CD14-positive monocyte (primary cell): ENCODE data around the gene ERO1B. TPM values are rescaled to one million over a fixed set of nuclear protein-coding genes. Genes with fewer than 3 reads are reported as not detected.

Source experiments
- DNase-seq, 3 donors: peaks; one replicate each; pipeline ENCODE4 v3.0.0-alpha.2; 2011 to 2022
- H2AFZ ChIP-seq: 2 replicates; pipeline ENCODE4 v1.6.0; 2012; ENCODE audit warnings: mild to moderate bottlenecking, low read depth, low read length, inconsistent platforms; ENCODE audit not compliant: insufficient read depth, poor library complexity, severe bottlenecking
- H3K27ac ChIP-seq, 2 donors: 1 replicate in 1 of 2; 2 replicates in 1 of 2; pipeline ENCODE4 v1.5.1; 2012 to 2013; ENCODE audit warnings: low read length in 2 of 2, control low read depth in 1 of 2, inconsistent platforms in 1 of 2, low read depth in 1 of 2, mild to moderate bottlenecking in 1 of 2
- H3K27me3 ChIP-seq, 2 donors: one replicate each; pipeline versions ENCODE4 v1.6.0 to v1.6.1; 2011 to 2013; ENCODE audit warnings: low read length in 2 of 2; ENCODE audit not compliant: control insufficient read depth in 2 of 2, insufficient read depth in 2 of 2
- H3K36me3 ChIP-seq, 2 donors: replicated peaks in 1 of 2; 1 replicate in 1 of 2; 2 replicates in 1 of 2; pipeline versions ENCODE4 v1.5.1 to v1.6.1; 2012 to 2013; ENCODE audit warnings: low read length in 2 of 2, control low read depth in 1 of 2, inconsistent platforms in 1 of 2, mild to moderate bottlenecking in 1 of 2; ENCODE audit not compliant: insufficient read depth in 2 of 2, control insufficient read depth in 1 of 2
- H3K4me1 ChIP-seq, 2 donors: 1 replicate in 1 of 2; 2 replicates in 1 of 2; pipeline versions ENCODE4 v1.5.1 to v1.6.1; 2012 to 2013; ENCODE audit warnings: low read length in 2 of 2, control low read depth in 1 of 2, inconsistent platforms in 1 of 2, mild to moderate bottlenecking in 1 of 2, moderate library complexity in 1 of 2; ENCODE audit not compliant: insufficient read depth in 2 of 2, control insufficient read depth in 1 of 2
- H3K4me2 ChIP-seq: replicated peaks from 2 replicates; pipeline ENCODE3; 2012; ENCODE audit warnings: low read length, moderate library complexity, mild to moderate bottlenecking; ENCODE audit not compliant: poor library complexity, severe bottlenecking; ENCODE audit errors: extremely low read depth
- H3K4me3 ChIP-seq, 3 experiments: fragments of 200-600 bp in 1 of 3; sonication (generic) in 1 of 3; replicated peaks in 1 of 3; 1 replicate in 2 of 3; 2 replicates in 1 of 3; pipeline ENCODE4 v1.5.1; 2011 to 2013; ENCODE audit warnings: low read length in 3 of 3, mild to moderate bottlenecking in 3 of 3, control low read depth in 2 of 3, low read depth in 2 of 3, inconsistent platforms in 1 of 3, moderate library complexity in 1 of 3
- H3K79me2 ChIP-seq: 2 replicates; pipeline ENCODE4 v1.6.0; 2012; ENCODE audit warnings: mild to moderate bottlenecking, control low read depth, inconsistent platforms, low read length, moderate library complexity; ENCODE audit not compliant: insufficient read depth
- H3K9ac ChIP-seq: 2 replicates; pipeline ENCODE4 v1.6.0; 2017; ENCODE audit warnings: low read length, mild to moderate bottlenecking; ENCODE audit not compliant: insufficient read depth, poor library complexity, severe bottlenecking
- H3K9me3 ChIP-seq, 2 donors: replicated peaks in 1 of 2; 1 replicate in 1 of 2; 2 replicates in 1 of 2; pipeline versions ENCODE4 v1.5.1 to v1.6.1; 2012 to 2013; ENCODE audit warnings: low read length in 2 of 2, control low read depth in 1 of 2; ENCODE audit not compliant: control insufficient read depth in 1 of 2, insufficient read depth in 1 of 2
- H4K20me1 ChIP-seq: 2 replicates; pipeline ENCODE4 v1.6.0; 2012; ENCODE audit warnings: mild to moderate bottlenecking, low read length, control low read depth, moderate library complexity; ENCODE audit not compliant: insufficient read depth
- H3K27ac Mint-ChIP-seq, 7 donors: one replicate each; pipeline ENCODE4 v1.8.0; 2020; ENCODE audit warnings: mild to moderate bottlenecking in 7 of 7, mixed read lengths in 7 of 7, moderate library complexity in 6 of 7, inconsistent platforms in 2 of 7
- H3K27me3 Mint-ChIP-seq, 3 donors: one replicate each; pipeline ENCODE4 v1.8.0; 2021 to 2022; ENCODE audit warnings: low read depth in 3 of 3, mild to moderate bottlenecking in 3 of 3, mixed read lengths in 3 of 3, moderate library complexity in 3 of 3, inconsistent platforms in 1 of 3
- H3K36me3 Mint-ChIP-seq, 2 donors: one replicate each; pipeline ENCODE4 v1.8.0; 2020; ENCODE audit warnings: mixed read lengths in 2 of 2, inconsistent platforms in 1 of 2, mild to moderate bottlenecking in 1 of 2
- H3K4me1 Mint-ChIP-seq: one replicate; pipeline ENCODE4 v1.8.0; 2020; ENCODE audit warnings: mild to moderate bottlenecking, mixed read lengths
- H3K4me3 Mint-ChIP-seq, 2 donors: one replicate each; pipeline ENCODE4 v1.8.0; 2020; ENCODE audit warnings: mild to moderate bottlenecking in 2 of 2, mixed read lengths in 2 of 2, moderate library complexity in 1 of 2
- H3K9me3 Mint-ChIP-seq, 7 donors: one replicate each; pipeline ENCODE4 v1.8.0; 2020 to 2022; ENCODE audit warnings: mixed read lengths in 7 of 7, mild to moderate bottlenecking in 6 of 7, moderate library complexity in 6 of 7, inconsistent platforms in 2 of 7
- WGBS: methylation state at CpG from one replicate; pipeline ENCODE4 v1.1.5; 2013; ENCODE audit warnings: missing lambda C conversion rate; ENCODE audit not compliant: insufficient coverage; 5-methylcytosine and 5-hydroxymethylcytosine counted together
- intact Hi-C, 2 donors: fragments of 100-400 bp; cut with micrococcal nuclease; formaldehyde crosslinking; loops; one replicate each; pipeline versions ENCODE4 v1.15.0 to v1.15.1; 2023
- polyA plus RNA-seq, 3 donors: library from polyadenylated mRNA; depleted of rRNA in 1 of 3; unstranded in 2 of 3; stranded (reverse) in 1 of 3; fragments of 300-500 nt in 2 of 3; fragments of >200 nt in 1 of 3; fragmentation: Illumina TruSeq in 2 of 3; gene quantifications; 1 replicate in 2 of 3; 2 replicates in 1 of 3; pipeline ENCODE4 v1.2.3, GENCODE V29; 2012 to 2021
- TF ChIP-seq, protein P1 (sequence below): fragments of 200-600 bp; IDR thresholded peaks from one replicate; pipeline ENCODE4 v1.8.0; 2022; ENCODE audit warnings: antibody characterized with exemption, mild to moderate bottlenecking

Gene ERO1B
- polyA plus RNA-seq, 3 donors, result 2.7 to 4.2 (median 3.2) TPM

DNA sequence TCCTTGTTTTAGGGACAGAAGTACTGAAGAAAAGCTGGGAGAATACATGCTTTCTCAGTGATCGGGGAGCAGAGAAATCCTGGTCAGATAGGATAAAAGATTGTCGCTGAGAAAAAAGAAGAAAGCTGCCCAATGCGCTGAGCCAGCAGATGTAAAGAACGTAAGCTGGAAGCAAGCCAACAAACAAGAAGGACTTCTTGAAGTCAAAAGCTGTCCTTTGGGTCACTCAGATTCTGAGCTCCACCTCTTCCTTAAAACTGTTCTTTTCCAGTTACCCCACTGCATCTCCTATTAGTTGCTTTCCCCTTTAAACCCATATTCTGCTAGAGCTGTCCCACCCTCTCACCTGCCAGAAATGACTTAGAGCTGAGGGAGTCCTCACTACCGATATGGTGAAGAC is 74.6 kb downstream of the ERO1B start:
- Histone ChIP-seq H3K4me1 (no peaks in the 10 kb centered on the region), H3K9ac (no peak overlapping the region), H3K4me2 (no peak overlapping the region), H2AFZ (no peak overlapping the region), H3K36me3 (peaks cover 39 to 84% of the 10 kb centered on the region in 2 donors), H3K79me2 (no peaks in the 10 kb centered on the region), H4K20me1 (no peaks in the 10 kb centered on the region), H3K27ac (peak overlapping the region in 1 of 2 donors; percentile 46), H3K9me3 (peaks cover 6 to 9% of the 10 kb centered on the region in 2 donors), H3K4me3 (no peak overlapping the region), H3K27me3 (no peaks in the 10 kb centered on the region)
- WGBS, result 93% methylated on average over 3 of the region's 5 CpGs
- Mint-ChIP-seq H3K4me1 (peaks cover 10% of the 10 kb centered on the region), H3K27ac (peak overlapping the region in 1 of 7 donors; percentile 3), H3K36me3 (peaks cover 62 to 70% of the 10 kb centered on the region in 2 donors), H3K27me3 (no peaks in the 10 kb centered on the region), H3K9me3 (peaks cover 5 to 19% (median 14%) of the 10 kb centered on the region in 7 donors), H3K4me3 (no peak overlapping the region)
- intact Hi-C loops, result no loop called here
- TF ChIP-seq, protein P1, sequence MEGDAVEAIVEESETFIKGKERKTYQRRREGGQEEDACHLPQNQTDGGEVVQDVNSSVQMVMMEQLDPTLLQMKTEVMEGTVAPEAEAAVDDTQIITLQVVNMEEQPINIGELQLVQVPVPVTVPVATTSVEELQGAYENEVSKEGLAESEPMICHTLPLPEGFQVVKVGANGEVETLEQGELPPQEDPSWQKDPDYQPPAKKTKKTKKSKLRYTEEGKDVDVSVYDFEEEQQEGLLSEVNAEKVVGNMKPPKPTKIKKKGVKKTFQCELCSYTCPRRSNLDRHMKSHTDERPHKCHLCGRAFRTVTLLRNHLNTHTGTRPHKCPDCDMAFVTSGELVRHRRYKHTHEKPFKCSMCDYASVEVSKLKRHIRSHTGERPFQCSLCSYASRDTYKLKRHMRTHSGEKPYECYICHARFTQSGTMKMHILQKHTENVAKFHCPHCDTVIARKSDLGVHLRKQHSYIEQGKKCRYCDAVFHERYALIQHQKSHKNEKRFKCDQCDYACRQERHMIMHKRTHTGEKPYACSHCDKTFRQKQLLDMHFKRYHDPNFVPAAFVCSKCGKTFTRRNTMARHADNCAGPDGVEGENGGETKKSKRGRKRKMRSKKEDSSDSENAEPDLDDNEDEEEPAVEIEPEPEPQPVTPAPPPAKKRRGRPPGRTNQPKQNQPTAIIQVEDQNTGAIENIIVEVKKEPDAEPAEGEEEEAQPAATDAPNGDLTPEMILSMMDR, result no peak
- DNase-seq, result no peak

- TF ChIP-seq, protein P1, result no peak
- H3K4me1 ChIP-seq, result no peaks in the 10 kb centered on the region
- no peak overlapping the region for H3K4me3 Mint-ChIP-seq
- H3K36me3 ChIP-seq, result peaks cover 43 to 85% of the 10 kb centered on the region in 2 donors
- no peaks in the 10 kb centered on the region for H3K27me3 ChIP-seq
- peak in 1 of 3 donors; percentile 14 for DNase-seq
- peak overlapping the region in 1 of 2 donors; percentile 46 for H3K27ac ChIP-seq
- 7% methylated on average over 2 of the region's 4 CpGs for WGBS
- no peak overlapping the region for H3K9ac ChIP-seq
- no peak overlapping the region for H2AFZ ChIP-seq
- peaks cover 8 to 22% (median 20%) of the 10 kb centered on the region in 7 donors for H3K9me3 Mint-ChIP-seq
- no peaks in the 10 kb centered on the region for H3K79me2 ChIP-seq
- H3K4me3 ChIP-seq, result no peak overlapping the region
- H4K20me1 ChIP-seq, result no peaks in the 10 kb centered on the region
- peaks cover 11 to 15% of the 10 kb centered on the region in 2 donors for H3K9me3 ChIP-seq
- peaks cover 10% of the 10 kb centered on the region for H3K4me1 Mint-ChIP-seq
- peak overlapping the region in 3 of 7 donors; percentile 11 to 74 (median 12) for H3K27ac Mint-ChIP-seq
- H3K4me2 ChIP-seq, result no peak overlapping the region
- peaks cover 65 to 72% of the 10 kb centered on the region in 2 donors for H3K36me3 Mint-ChIP-seq
- intact Hi-C loops, result no loop called here
- H3K27me3 Mint-ChIP-seq, result no peaks in the 10 kb centered on the region
Measured at GRCh38 chr1:236206548-236206947, 75.2 kb downstream of the ERO1B start.
